Activated CD8-positive, alpha-beta T cell treated with anti-CD3 and anti-CD28 coated beads for 36 hours (primary cell): ENCODE results near the gene SPPL3. TPM values are rescaled to one million over a fixed set of nuclear protein-coding genes. Genes with fewer than 3 reads are reported as not detected.

ENCODE experiments used
- ATAC-seq: fragments of 200-7000 bp; cut with Tn5 transposase; one replicate; pipeline ENCODE4 v1.10.0; 2021; ENCODE audit warnings: mild to moderate bottlenecking, moderate library complexity
- CTCF ChIA-PET: fragments of 350-600 bp; sonication (Branson Sonifier 250); formaldehyde crosslinking; loops from one replicate; lab custom pipeline; 2021; ENCODE audit warnings: antibody characterized with exemption; lab: Charles Lee
- POLR2A ChIA-PET: fragments of 350-600 bp; sonication (Branson Sonifier 250); formaldehyde crosslinking; loops from one replicate; lab custom pipeline; 2021; ENCODE audit warnings: antibody characterized with exemption; lab: Charles Lee
- DNase-seq: peaks from one replicate; pipeline ENCODE4 v3.0.0-alpha.2; 2020
- H3K27ac Mint-ChIP-seq: one replicate; pipeline ENCODE4 v1.8.0; 2021; ENCODE audit warnings: mild to moderate bottlenecking, mixed read lengths
- H3K27me3 Mint-ChIP-seq: one replicate; pipeline ENCODE4 v1.8.0; 2021; ENCODE audit warnings: mixed read lengths
- H3K36me3 Mint-ChIP-seq: one replicate; pipeline ENCODE4 v1.8.0; 2021; ENCODE audit warnings: low read depth, mixed read lengths
- H3K4me1 Mint-ChIP-seq: one replicate; pipeline ENCODE4 v1.8.0; 2021; ENCODE audit warnings: low read depth, mixed read lengths
- H3K4me3 Mint-ChIP-seq: one replicate; pipeline ENCODE4 v1.8.0; 2021; ENCODE audit warnings: mild to moderate bottlenecking, moderate library complexity, mixed read lengths
- H3K9me3 Mint-ChIP-seq: one replicate; pipeline ENCODE4 v1.8.0; 2021; ENCODE audit warnings: mixed read lengths
- intact Hi-C: fragments of 100-400 bp; cut with micrococcal nuclease; formaldehyde crosslinking; loops from one replicate; pipeline ENCODE4 v1.10.0; 2022
- total RNA-seq, 2 experiments: library from RNA; stranded (reverse); gene quantifications; one replicate each; pipeline ENCODE4 v1.2.3, GENCODE V29; 2021
- TF ChIP-seq, protein P1 (sequence below): fragments of 200-600 bp; IDR thresholded peaks from one replicate; pipeline ENCODE4 v1.8.0; 2022; ENCODE audit warnings: antibody characterized with exemption, mild to moderate bottlenecking

The SPPL3 gene
- total RNA-seq, 2 experiments from 2014 or later: 19.8 to 20.8 TPM

DNA sequence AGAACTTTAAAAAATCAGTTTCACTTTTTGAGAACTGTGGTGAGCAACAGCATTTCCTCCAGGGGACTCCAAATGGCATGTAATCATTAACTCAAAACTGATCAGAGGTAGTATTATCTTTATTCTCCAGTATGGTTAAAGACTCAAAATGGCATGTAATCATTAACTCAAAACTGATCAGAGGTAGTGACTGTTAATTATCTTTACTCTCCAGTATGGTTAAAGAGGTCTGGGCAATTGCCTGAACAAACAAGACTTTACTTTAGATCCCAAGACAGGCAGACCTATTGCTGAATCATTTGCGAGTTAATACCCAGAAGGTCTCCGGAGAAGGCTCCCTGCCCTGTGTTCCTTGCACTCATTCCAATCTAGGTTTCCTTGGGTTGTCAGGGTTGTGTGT is 185.1 kb downstream of the SPPL3 start:
- Mint-ChIP-seq H3K4me3 (no peak overlapping the region), H3K27me3 (no peaks in the 10 kb centered on the region), H3K9me3 (no peaks in the 10 kb centered on the region), H3K27ac (no peak overlapping the region), H3K4me1 (peaks cover 9% of the 10 kb centered on the region), H3K36me3 (peaks cover 53% of the 10 kb centered on the region)
- DNase-seq (no peak), ATAC-seq (no peak)
- ChIA-PET CTCF (interaction anchor here (2.9 kb wide), 1 partner anchor 70 kb away, joined by 12 read pairs; no protein-coding TSS in a partner anchor), POLR2A (no interaction called here)
- TF ChIP-seq, protein P1, sequence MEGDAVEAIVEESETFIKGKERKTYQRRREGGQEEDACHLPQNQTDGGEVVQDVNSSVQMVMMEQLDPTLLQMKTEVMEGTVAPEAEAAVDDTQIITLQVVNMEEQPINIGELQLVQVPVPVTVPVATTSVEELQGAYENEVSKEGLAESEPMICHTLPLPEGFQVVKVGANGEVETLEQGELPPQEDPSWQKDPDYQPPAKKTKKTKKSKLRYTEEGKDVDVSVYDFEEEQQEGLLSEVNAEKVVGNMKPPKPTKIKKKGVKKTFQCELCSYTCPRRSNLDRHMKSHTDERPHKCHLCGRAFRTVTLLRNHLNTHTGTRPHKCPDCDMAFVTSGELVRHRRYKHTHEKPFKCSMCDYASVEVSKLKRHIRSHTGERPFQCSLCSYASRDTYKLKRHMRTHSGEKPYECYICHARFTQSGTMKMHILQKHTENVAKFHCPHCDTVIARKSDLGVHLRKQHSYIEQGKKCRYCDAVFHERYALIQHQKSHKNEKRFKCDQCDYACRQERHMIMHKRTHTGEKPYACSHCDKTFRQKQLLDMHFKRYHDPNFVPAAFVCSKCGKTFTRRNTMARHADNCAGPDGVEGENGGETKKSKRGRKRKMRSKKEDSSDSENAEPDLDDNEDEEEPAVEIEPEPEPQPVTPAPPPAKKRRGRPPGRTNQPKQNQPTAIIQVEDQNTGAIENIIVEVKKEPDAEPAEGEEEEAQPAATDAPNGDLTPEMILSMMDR: no peak
- intact Hi-C loops: no loop called here

DNA sequence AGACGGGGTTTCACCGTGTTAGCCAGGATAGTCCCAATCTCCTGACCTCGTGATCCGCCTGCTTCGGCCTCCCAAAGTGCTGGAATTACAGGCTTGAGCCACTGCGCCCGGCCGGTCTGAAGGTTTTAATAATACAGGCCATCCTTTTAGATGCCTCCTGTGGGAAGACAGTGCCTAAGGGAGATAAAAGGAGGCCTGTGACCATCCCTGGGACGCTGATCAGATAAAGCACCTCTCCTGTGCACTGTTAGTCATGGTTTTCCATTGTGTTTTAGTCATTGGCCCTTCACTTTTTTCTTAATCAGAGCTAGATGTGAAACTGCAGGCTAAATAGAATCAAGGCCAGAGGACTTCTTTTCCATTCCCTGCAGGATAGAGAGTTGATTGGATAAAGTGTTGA is 186.1 kb downstream of the SPPL3 start:
- CTCF ChIA-PET: interaction anchor here (5.4 kb wide), 1 partner anchor 70 kb away, joined by 40 read pairs; no protein-coding TSS in a partner anchor
- Mint-ChIP-seq H3K4me1 (peaks cover 16% of the 10 kb centered on the region), H3K4me3 (no peak overlapping the region), H3K9me3 (no peaks in the 10 kb centered on the region), H3K27me3 (no peaks in the 10 kb centered on the region), H3K36me3 (peaks cover 56% of the 10 kb centered on the region), H3K27ac (no peak overlapping the region)
- TF ChIP-seq, protein P1: no peak
- ATAC-seq (no peak), DNase-seq (no peak)
- POLR2A ChIA-PET: no interaction called here
- intact Hi-C loops: no loop called here

DNA sequence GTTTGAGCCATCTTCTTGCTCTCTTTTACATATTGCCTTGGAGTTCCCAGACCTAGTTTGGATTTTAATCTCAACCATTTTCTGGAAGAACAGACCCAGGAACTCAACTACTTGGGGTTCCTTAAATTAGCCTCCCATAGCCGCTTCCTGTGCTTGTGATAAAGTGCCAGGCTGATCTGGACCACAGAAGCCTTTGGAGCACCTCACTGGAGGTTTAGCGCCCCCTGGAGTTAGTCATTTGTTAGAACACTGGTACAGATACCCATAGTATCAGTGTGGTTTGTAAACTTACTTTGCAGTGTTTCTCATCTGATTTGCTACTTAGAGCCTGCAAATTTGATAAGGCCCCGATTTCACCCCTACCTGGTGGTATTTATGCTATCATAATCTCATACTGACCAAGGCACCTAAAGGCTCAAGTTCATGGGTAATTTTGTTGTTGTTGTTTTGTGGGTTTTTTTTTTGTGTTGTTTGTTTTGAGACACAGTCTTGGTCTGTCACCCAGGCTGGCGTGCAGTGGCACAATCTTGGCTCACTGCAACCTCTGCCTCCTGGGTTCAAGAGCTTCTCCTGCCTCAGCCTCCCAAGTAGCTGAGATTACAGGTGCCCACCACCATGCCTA is 190.2 kb downstream of the SPPL3 start:
- CTCF ChIA-PET: interaction anchor here (1.0 to 5.4 kb wide), 4 partner anchors 11 to 132 kb away, joined by 3 to 40 read pairs (median 7); partner anchors contain the start of genes ACADS and POP5
- POLR2A ChIA-PET: no interaction called here
- TF ChIP-seq, protein P1: peak; percentile 93
- DNase-seq (peak; percentile 85), ATAC-seq (peak; percentile 74)
- intact Hi-C loops: loop anchor here (5.0 kb wide), 2 partner anchors 67 to 132 kb away; partner anchors contain the start of gene POP5
- peaks cover 34% of the 10 kb centered on the region for H3K4me1 Mint-ChIP-seq
- no peaks in the 10 kb centered on the region for H3K27me3 Mint-ChIP-seq
- no peak overlapping the region for H3K4me3 Mint-ChIP-seq
- peaks cover 38% of the 10 kb centered on the region for H3K36me3 Mint-ChIP-seq
- H3K9me3 Mint-ChIP-seq: no peaks in the 10 kb centered on the region
- H3K27ac Mint-ChIP-seq: peak overlapping the region; percentile 35

DNA sequence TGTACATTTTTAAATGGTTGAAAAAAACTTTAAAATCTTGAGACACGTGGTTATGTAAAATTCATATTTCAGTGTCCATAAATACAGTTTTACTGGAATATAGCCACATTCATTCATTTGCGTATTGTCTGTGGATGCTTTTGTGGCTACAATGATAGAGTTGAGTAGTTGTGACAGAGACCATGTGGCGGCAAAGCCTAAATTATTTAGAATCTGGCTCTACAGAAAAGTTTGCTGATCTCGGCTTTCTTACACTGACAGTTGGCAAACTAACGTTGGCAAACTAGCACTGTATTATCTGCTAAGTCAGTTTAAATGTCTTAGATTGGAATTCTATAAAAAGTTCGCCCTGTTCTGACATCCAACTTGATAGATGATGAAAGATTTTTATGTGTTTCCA is 191.5 kb downstream of the SPPL3 start:
- DNase-seq: no peak
- ChIA-PET POLR2A (no interaction called here), CTCF (interaction anchor here (2.3 to 3.1 kb wide), 3 partner anchors 63 to 130 kb away, joined by 10 to 25 read pairs (median 17); no protein-coding TSS in a partner anchor)
- intact Hi-C loops: loop anchor here (5.0 kb wide), 2 partner anchors 65 to 130 kb away; partner anchors contain the start of gene POP5
- TF ChIP-seq, protein P1: no peak
- Mint-ChIP-seq H3K27me3 (no peaks in the 10 kb centered on the region), H3K36me3 (peaks cover 30% of the 10 kb centered on the region), H3K9me3 (no peaks in the 10 kb centered on the region), H3K27ac (no peak overlapping the region), H3K4me1 (peaks cover 26% of the 10 kb centered on the region), H3K4me3 (peak overlapping the region; percentile 80)
- no peak for ATAC-seq

Other genes with a start within 250 kb of the SPPL3 start
- gene MLEC, start 217.2 kb downstream of the SPPL3 start, total RNA-seq: 10 to 100 TPM; 79.2 to 79.4 TPM
- gene UNC119B, start 193.9 kb downstream of the SPPL3 start, total RNA-seq: 10 to 100 TPM; 23.8 to 24.3 TPM
- gene ACADS, start 178.5 kb downstream of the SPPL3 start, total RNA-seq: 10 to 100 TPM; 17.4 to 18.1 TPM
- not detected for gene HNF1A, start 74.2 kb upstream of the SPPL3 start, total RNA-seq
- 10 to 100 TPM; 19.8 to 20.7 TPM for gene C12orf43, start 112.1 kb upstream of the SPPL3 start, total RNA-seq
- gene OASL, start 134.9 kb upstream of the SPPL3 start, total RNA-seq: 10 to 100 TPM; 11.1 to 11.4 TPM
- gene P2RX7, start 228.5 kb upstream of the SPPL3 start, total RNA-seq: 1 to 10 TPM; 3.6 to 4.7 TPM